Naive B cell (primary cell): ENCODE results near the gene DIP2C. TPM values are rescaled to one million over a fixed set of nuclear protein-coding genes. Genes with fewer than 3 reads are reported as not detected.
"Not testable (repeated sequence)": the region's sequence is repeated elsewhere in the genome, so short reads cannot be mapped to it uniquely, and the experiment has no call there.

Source experiments
- ATAC-seq, 2 donors: fragments of 150-1000 bp; cut with Tn5 transposase; 2 replicates each; pipeline ENCODE4 v1.10.0; 2021; ENCODE audit warnings: low read depth in 2 of 2, mild to moderate bottlenecking in 2 of 2, moderate library complexity in 2 of 2
- DNase-seq: peaks from one replicate; pipeline ENCODE4 v3.0.0; 2022
- H3K27ac Mint-ChIP-seq, 6 donors: one replicate each; pipeline ENCODE4 v1.8.0; 2020 to 2022; ENCODE audit warnings: mild to moderate bottlenecking in 6 of 6, mixed read lengths in 6 of 6, moderate library complexity in 5 of 6, inconsistent platforms in 2 of 6
- H3K27me3 Mint-ChIP-seq, 3 donors: one replicate each; pipeline ENCODE4 v1.8.0; 2021 to 2022; ENCODE audit warnings: mixed read lengths in 3 of 3, mild to moderate bottlenecking in 1 of 3
- H3K36me3 Mint-ChIP-seq, 2 donors: one replicate each; pipeline ENCODE4 v1.8.0; 2020 to 2022; ENCODE audit warnings: mixed read lengths in 2 of 2, inconsistent platforms in 1 of 2, mild to moderate bottlenecking in 1 of 2
- H3K4me1 Mint-ChIP-seq, 3 donors: one replicate each; pipeline ENCODE4 v1.8.0; 2020 to 2022; ENCODE audit warnings: mixed read lengths in 3 of 3, inconsistent platforms in 1 of 3, mild to moderate bottlenecking in 1 of 3, moderate library complexity in 1 of 3
- H3K4me3 Mint-ChIP-seq, 8 donors: one replicate each; pipeline ENCODE4 v1.8.0; 2020 to 2022; ENCODE audit warnings: mild to moderate bottlenecking in 8 of 8, mixed read lengths in 8 of 8, moderate library complexity in 8 of 8, inconsistent platforms in 2 of 8
- H3K9me3 Mint-ChIP-seq, 7 donors: one replicate each; pipeline ENCODE4 v1.8.0; 2020 to 2022; ENCODE audit warnings: mixed read lengths in 7 of 7, mild to moderate bottlenecking in 5 of 7, inconsistent platforms in 2 of 7, moderate library complexity in 1 of 7
- polyA plus RNA-seq, 6 donors: library from polyadenylated mRNA; unstranded; fragments of 300-500 nt; fragmentation: Illumina TruSeq; gene quantifications; one replicate each; pipeline ENCODE4 v1.2.3, GENCODE V29; 2021; ENCODE audit warnings: low read depth in 6 of 6

DIP2C gene
- polyA plus RNA-seq, 6 donors from 2014 or later: 0.36 to 1.7 (median 0.78) TPM; not detected in 1

DNA sequence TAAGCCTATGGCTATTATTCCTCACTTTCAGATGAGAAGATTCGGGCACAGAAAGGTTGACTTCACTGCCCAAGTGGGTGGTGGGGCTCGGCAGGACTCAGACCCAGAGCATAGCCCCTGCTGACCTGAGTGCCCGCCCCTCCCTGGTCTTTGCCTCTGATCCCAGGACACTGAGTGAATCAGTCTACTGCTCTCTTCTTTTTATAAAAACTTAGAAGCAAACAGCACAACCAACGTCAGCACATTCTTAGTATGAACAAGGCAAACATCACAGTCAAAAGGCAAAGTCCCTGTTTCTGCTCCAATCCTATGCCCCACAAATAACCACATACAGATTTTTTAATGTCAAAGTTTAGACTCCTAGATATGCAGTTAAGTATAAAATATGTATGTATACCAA is 316.5 kb downstream of the DIP2C start:
- Mint-ChIP-seq H3K27me3 (peaks cover 0 to 4% (median 0%) of the 10 kb centered on the region in 3 donors), H3K4me1 (no peaks in the 10 kb centered on the region), H3K4me3 (no peak overlapping the region), H3K36me3 (peaks cover 0 to 12% of the 10 kb centered on the region in 2 donors), H3K9me3 (no peaks in the 10 kb centered on the region), H3K27ac (peak overlapping the region in 1 of 6 donors; percentile 49)
- DNase-seq: no peak
- no peak for ATAC-seq

DNA sequence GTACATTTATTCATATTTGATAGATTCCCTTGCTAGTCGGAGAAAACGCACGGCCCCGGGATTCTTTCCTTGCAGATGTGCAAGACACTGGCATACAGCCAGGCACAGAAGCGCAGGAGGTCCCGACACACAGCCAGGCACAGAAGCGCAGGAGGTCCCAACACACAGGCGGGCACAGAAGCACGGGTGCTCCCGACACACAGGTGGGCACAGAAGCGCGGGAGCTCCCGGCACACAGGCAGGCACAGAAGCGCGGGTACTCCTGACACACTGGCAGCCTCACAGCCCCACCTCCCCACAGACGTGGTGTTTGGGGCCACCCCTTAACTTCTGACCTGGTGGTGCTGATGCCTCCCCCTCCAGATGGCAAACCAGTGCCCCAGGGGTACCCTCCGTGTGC is 316.9 kb downstream of the DIP2C start:
- Mint-ChIP-seq H3K9me3 (no peaks in the 10 kb centered on the region), H3K27ac (no peak overlapping the region), H3K4me1 (no peaks in the 10 kb centered on the region), H3K4me3 (no peak overlapping the region), H3K36me3 (peaks cover 0 to 12% of the 10 kb centered on the region in 2 donors), H3K27me3 (peaks cover 0 to 4% (median 0%) of the 10 kb centered on the region in 3 donors)
- no peak for ATAC-seq
- no peak for DNase-seq

DNA sequence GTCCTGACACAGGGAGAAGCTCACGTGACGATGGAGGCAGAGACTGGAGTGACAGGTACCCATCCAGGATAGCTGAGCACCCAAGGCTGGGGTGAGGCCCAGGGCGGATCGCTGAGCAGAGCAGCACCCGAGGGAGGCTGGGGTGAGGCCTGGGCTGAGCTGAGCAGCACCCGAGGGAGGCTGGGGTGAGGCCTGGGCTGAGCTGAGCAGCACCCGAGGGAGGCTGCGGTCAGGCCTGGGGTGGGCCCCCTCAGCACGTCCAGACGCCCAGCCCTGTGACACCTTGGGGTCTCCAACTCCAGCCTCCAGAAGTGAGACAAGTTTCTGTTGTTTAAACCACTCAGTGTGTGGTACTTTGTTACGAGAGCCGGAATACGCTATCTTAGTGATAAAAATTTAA is 318.0 kb downstream of the DIP2C start:
- ATAC-seq (no peak), DNase-seq (no peak)
- H3K36me3 Mint-ChIP-seq: peaks cover 0 to 12% of the 10 kb centered on the region in 2 donors

DNA sequence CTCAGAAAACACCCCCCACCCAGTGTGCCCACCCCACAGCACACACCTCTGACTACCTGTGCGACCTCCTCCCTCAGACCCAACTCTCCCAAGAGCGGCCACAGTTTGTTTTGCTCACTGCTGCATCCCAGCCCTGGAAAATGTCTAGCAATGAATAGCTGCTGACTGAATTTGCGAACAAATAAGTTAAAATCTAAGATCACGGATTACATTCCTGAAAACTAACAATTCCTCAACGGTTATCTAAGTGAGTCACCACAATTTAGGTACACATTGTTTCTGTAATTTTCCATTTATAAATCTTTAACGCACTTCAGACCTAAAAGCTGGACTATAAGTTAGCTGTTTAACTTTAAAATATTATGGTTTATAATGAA is 319.0 kb downstream of the DIP2C start:
- Mint-ChIP-seq H3K9me3 (no peaks in the 10 kb centered on the region), H3K4me1 (peaks cover 0 to 5% (median 3%) of the 10 kb centered on the region in 3 donors), H3K4me3 (no peak overlapping the region), H3K27ac (no peak overlapping the region), H3K36me3 (peaks cover 0 to 7% of the 10 kb centered on the region in 2 donors), H3K27me3 (peaks cover 0 to 4% (median 0%) of the 10 kb centered on the region in 3 donors)
- ATAC-seq (no peak), DNase-seq (no peak)

More for the DNA sequence above, 318.0 kb downstream of the DIP2C start:
- no peaks in the 10 kb centered on the region for H3K4me1 Mint-ChIP-seq
- H3K9me3 Mint-ChIP-seq: no peaks in the 10 kb centered on the region
- H3K27me3 Mint-ChIP-seq: peaks cover 0 to 4% (median 0%) of the 10 kb centered on the region in 3 donors
- no peak overlapping the region for H3K4me3 Mint-ChIP-seq
- no peak overlapping the region for H3K27ac Mint-ChIP-seq

DNA sequence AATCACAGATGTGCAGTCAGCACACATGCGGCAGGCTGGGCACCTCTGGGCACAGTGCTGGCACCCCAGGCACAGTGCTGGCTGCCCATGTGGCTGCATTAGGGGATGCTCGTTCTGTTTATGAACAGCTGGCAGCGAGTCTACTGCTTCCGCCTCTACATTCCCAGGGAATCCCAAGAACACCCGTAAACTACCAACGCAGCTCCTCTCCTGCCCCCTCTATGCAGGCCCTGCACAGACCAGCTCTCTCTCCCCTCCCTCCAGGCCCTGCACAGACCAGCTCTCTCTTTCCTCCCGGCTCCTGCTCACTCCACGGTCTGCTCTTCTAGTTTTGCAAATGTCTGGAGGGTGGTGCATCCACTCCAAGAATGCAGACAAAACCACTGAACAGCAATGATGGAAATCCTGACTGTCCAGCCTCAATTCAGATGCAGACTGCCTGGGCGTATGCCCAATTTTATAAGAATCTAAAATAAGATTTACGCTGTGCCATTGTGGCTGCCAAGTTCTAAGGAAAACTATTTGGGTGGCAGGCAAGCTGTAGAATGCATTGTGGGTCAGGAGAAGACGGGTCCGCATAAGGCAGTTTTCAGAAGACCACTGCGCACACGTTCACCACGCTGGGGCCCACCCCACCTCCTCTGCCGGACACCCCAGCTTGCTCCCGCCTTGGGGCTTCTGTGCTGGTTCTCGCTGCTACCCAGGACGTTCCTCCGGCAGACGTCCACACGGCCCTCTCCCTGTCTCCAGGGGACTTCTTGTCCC is 319.6 kb downstream of the DIP2C start:
- peaks cover 0 to 4% (median 0%) of the 10 kb centered on the region in 3 donors for H3K27me3 Mint-ChIP-seq
- no peak overlapping the region for H3K27ac Mint-ChIP-seq
- H3K4me3 Mint-ChIP-seq: no peak overlapping the region
- H3K9me3 Mint-ChIP-seq: no peaks in the 10 kb centered on the region
- ATAC-seq: no peak
- H3K4me1 Mint-ChIP-seq: peaks cover 0 to 5% (median 3%) of the 10 kb centered on the region in 3 donors
- H3K36me3 Mint-ChIP-seq: peaks cover 0 to under 1% of the 10 kb centered on the region in 2 donors
- no peak for DNase-seq

DNA sequence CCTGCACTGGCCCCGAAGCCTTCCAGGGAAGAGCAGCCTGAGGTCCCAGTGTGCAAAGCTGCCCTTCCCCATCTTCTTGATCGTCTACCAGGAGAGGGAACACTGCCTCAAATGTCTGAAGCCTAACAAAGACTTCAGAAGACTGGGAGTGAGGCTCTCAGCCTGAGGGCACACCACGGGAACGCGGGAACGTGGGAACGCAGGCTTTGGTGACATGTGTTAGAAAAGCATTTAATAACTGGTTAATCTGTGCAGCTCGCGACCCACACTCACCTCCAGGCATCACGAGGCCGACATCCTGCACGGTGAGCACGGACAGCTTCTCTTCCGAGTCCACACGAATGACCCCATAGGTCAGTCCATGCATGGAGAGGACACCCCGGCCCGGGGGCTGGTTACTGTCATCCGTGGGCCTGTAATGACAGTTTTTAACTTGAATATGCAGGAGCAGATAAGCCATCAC is 320.2 kb downstream of the DIP2C start:
- no peak for DNase-seq
- Mint-ChIP-seq H3K4me3 (no peak overlapping the region), H3K27me3 (peaks cover 0 to 4% (median 0%) of the 10 kb centered on the region in 3 donors), H3K36me3 (no peaks in the 10 kb centered on the region), H3K9me3 (no peaks in the 10 kb centered on the region), H3K4me1 (peaks cover 0 to 5% (median 3%) of the 10 kb centered on the region in 3 donors), H3K27ac (peak overlapping the region in 1 of 6 donors; percentile 58)
- no peak for ATAC-seq

DNA sequence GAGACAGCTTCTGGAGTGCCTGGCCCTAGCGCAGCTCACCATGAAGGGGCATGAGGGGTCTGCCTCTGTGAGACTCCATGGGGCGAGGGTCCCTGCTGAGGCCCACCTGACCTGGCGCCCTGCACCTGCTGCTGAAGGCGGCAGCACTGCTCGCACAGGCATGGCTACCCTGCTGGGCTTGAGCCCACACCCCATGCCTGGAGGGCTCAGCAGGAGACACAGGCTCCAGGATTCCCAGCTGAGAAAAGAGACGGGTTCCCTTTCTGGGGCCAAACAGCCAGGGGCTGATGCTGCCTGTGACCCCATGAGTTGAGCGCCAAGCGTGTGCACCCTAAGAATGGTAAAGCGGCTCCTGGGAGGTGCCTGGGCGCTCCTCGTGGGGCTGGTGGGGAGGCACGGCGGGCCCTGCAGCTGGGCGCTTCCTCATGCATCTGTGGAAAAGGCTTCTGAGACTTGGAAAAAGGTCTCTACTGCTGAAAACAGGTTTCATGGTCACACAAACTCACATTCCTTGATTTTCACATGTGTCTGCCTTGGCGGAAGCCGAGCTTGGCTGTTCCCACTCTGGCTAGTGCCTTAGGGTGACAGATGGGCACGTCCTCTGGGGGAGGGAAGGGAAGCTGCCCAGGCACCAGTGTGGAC is 320.8 kb downstream of the DIP2C start:
- Mint-ChIP-seq H3K27me3 (peaks cover 0 to 4% (median 0%) of the 10 kb centered on the region in 3 donors), H3K9me3 (no peaks in the 10 kb centered on the region), H3K4me3 (no peak overlapping the region), H3K4me1 (peaks cover 0 to 5% (median 3%) of the 10 kb centered on the region in 3 donors), H3K27ac (peak overlapping the region in 1 of 6 donors; percentile 64), H3K36me3 (no peaks in the 10 kb centered on the region)
- DNase-seq (no peak), ATAC-seq (no peak)

DNA sequence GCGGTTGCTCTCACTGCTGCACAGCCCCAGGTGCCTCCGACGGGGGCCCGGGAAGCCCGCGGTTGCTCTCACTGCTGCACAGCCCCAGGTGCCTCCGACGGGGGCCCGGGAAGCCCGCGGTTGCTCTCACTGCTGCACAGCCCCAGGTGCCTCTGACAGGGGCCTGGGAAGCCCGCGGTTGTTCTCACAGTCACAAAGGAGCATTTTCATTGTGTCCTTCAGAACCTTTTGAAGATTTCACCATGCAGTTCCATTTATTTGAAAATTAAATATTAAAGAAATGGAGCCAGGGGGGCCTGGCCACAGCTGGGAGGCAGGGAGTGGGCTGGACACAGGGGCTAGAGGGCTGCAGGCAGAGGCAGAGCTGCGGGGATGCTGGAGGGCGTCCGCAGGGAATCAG is 321.4 kb downstream of the DIP2C start:
- not testable (repeated sequence) for H3K4me3 Mint-ChIP-seq, H3K4me1 Mint-ChIP-seq, H3K36me3 Mint-ChIP-seq, H3K27me3 Mint-ChIP-seq, H3K27ac Mint-ChIP-seq, H3K9me3 Mint-ChIP-seq, ATAC-seq, DNase-seq

DNA sequence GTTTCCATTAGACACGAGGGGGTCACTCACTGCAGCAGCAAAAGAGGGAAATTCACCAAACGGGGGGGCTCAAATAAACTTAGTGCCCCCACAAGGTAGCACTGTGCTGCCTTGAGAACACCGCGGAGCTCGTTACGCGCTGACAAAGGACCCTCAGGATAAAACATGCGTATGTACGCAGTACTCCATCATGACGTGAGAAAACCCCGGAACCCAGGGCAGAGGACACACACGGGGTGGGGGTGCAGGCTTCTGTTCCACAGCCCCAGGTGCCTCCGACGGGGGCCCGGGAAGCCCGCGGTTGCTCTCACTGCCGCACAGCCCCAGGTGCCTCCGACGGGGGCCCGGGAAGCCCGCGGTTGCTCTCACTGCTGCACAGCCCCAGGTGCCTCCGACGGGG is 321.8 kb downstream of the DIP2C start:
- ATAC-seq (no peak), DNase-seq (no peak)
- Mint-ChIP-seq H3K4me3 (no peak overlapping the region), H3K9me3 (no peaks in the 10 kb centered on the region), H3K36me3 (no peaks in the 10 kb centered on the region), H3K27me3 (peaks cover 0 to 4% (median 0%) of the 10 kb centered on the region in 3 donors), H3K27ac (no peak overlapping the region), H3K4me1 (peaks cover 0 to 5% (median 3%) of the 10 kb centered on the region in 3 donors)

DNA sequence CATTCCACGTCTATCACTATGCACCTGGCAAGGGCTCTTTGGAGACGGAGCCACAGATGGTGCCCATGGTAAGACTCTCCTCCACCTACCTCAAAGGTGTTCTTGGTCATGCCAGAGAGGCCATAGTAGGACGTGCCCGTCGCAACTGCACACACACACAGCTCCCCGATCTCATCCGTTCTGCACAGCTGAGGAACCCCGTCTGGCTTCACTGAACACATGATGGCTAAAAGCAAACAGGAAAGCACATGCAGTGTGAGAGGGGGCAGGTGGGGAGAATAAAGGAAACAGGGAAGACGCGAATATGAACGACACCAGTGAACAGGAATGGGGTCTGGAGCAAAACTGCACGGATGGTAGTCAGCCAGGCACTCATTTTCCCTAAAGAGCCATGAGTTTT is 323.3 kb downstream of the DIP2C start:
- H3K27me3 Mint-ChIP-seq: peaks cover 0 to 4% (median 0%) of the 10 kb centered on the region in 3 donors
- H3K27ac Mint-ChIP-seq: peak overlapping the region in 1 of 6 donors; percentile 8
- ATAC-seq: no peak
- DNase-seq: no peak
- peaks cover 0 to 5% (median 3%) of the 10 kb centered on the region in 3 donors for H3K4me1 Mint-ChIP-seq
- peak overlapping the region in 1 of 8 donors; percentile 37 for H3K4me3 Mint-ChIP-seq
- no peaks in the 10 kb centered on the region for H3K36me3 Mint-ChIP-seq
- H3K9me3 Mint-ChIP-seq: no peaks in the 10 kb centered on the region

DNA sequence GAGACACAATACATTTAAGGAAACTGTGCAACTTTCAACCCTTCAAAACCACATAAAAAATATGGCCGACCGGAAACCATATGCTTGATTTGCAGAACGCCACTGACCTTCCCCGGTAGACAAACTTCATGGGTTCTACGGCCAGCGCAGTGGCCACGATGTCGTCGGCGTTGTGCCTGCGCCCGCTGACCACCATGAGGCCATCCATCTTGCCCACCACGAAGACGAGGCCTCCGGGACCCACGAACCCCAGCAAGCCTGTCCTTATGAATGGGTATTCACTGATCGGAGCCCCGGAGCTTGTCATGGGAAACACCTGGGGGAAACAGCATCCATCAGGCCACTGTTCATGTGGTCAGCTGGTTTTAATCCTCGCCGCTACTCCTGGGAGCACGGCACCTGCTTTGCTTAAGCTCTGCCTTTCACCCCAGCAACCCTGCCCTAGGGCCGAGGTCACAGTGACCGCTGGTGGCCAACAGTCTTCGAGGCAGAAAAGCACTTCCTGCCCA is 325.1 kb downstream of the DIP2C start:
- Mint-ChIP-seq H3K27me3 (no peaks in the 10 kb centered on the region), H3K4me1 (peaks cover 0 to 5% (median 3%) of the 10 kb centered on the region in 3 donors), H3K36me3 (no peaks in the 10 kb centered on the region), H3K27ac (peak overlapping the region in 1 of 6 donors; percentile 49), H3K4me3 (no peak overlapping the region), H3K9me3 (no peaks in the 10 kb centered on the region)
- DNase-seq: no peak
- ATAC-seq: no peak

DNA sequence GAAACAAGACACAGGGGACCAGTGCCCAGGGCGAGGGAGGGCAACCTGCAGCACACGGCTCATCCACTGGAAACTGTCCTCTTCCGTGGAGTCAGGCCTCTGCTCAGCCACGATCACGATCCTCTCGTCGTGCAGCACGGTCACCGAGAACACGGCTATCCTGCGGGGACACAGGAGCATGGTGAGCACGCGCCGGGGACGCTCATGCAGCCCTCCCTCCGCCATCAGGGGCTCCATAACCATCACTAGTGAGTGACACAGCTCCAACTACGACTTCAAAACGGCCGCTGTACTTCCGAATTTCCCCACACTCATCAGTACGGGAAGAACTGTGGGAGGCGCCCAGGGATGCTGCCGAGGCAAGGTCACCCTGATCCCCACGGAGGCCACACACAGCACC is 326.3 kb downstream of the DIP2C start:
- Mint-ChIP-seq H3K27me3 (peaks cover 0 to 2% (median 0%) of the 10 kb centered on the region in 3 donors), H3K4me3 (no peak overlapping the region), H3K27ac (peak overlapping the region in 1 of 6 donors; percentile 26), H3K9me3 (no peaks in the 10 kb centered on the region), H3K36me3 (no peaks in the 10 kb centered on the region), H3K4me1 (peaks cover 0 to 5% (median 3%) of the 10 kb centered on the region in 3 donors)
- DNase-seq (no peak), ATAC-seq (no peak)

DNA sequence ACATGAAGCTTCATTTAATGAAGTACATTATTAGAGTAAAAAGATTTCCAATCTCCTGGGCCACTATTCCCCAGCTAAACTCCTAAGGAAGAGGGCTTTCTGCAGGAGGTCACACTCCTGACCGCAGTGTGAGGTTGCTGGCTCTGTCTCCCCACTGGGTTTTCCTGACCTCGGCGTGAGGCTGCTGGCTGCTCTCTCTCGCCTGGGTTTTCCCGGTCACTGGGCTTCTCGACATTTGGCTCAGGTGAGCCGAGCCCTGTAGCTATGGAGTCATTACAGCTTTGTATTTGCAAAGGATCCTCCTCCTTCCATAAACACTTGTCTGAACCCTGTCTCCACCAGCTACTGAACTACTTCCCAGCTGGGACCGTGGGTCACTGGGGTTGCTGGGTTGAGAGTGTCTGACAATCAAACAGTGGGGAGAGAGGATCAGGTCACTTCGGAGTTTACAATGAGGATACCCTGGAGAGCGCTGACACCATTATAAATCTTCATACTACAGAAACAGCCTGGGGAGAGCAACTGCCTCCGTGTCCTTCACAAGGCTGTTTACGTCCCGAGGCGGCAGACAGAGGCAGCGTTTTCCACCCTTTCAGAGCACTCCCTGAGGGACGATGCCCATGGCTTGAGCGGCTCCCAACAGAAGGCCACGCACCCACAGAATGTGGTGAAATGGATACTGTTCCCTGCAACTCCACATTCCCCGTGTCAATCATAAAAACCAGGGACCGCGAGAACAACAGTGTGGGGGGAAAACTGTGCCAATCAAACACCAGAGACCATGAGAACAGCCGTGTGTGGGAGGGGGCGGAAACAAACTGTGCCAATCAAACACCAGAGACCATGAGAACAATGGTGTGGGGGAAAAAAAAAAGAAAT is 328.0 kb downstream of the DIP2C start:
- DNase-seq (no peak), ATAC-seq (no peak)
- Mint-ChIP-seq H3K36me3 (no peaks in the 10 kb centered on the region), H3K27ac (peak overlapping the region in 2 of 6 donors; percentile 84 to 89), H3K4me3 (no peak overlapping the region), H3K9me3 (no peaks in the 10 kb centered on the region), H3K4me1 (peaks cover 0 to 5% (median 3%) of the 10 kb centered on the region in 3 donors), H3K27me3 (peaks cover 0 to 4% (median 0%) of the 10 kb centered on the region in 3 donors)
